Vagina (tissue), 2 donors: ENCODE results near the gene ATP2A2. TPM values are rescaled to one million over a fixed set of nuclear protein-coding genes. Genes with fewer than 3 reads are reported as not detected.
"Not testable (repeated sequence)": the region's sequence is repeated elsewhere in the genome, so short reads cannot be mapped to it uniquely, and the experiment has no call there.

Source experiments
- DNase-seq, 2 donors: peaks; one replicate each; pipeline ENCODE4 v3.0.0-alpha.2; 2017; ENCODE audit errors: extremely low spot score in 2 of 2
- H3K27ac ChIP-seq: fragments of 200-600 bp; sonication (generic); one replicate; pipeline ENCODE4 v1.5.1; 2019
- H3K27me3 ChIP-seq: fragments of 200-600 bp; sonication (generic); one replicate; pipeline ENCODE4 v1.5.1; 2019
- H3K36me3 ChIP-seq, 2 donors: fragments of 200-600 bp; sonication (generic); one replicate each; pipeline ENCODE4 v1.5.1; 2017 to 2019
- H3K4me1 ChIP-seq: fragments of 200-600 bp; sonication (generic); one replicate; pipeline ENCODE4 v1.5.1; 2019
- H3K4me3 ChIP-seq, 2 donors: fragments of 200-600 bp; sonication (generic); 1 replicate in 1 of 2; 2 replicates in 1 of 2; pipeline ENCODE4 v1.5.1; 2016 to 2019
- H3K9me3 ChIP-seq: fragments of 200-600 bp; sonication (generic); one replicate; pipeline ENCODE4 v1.5.1; 2019
- POLR2A ChIP-seq, 2 donors: fragments of 450-650 bp; IDR thresholded peaks; one replicate each; pipeline ENCODE4 v1.6.1; 2017; ENCODE audit warnings: antibody characterized with exemption in 2 of 2, mild to moderate bottlenecking in 2 of 2, moderate library complexity in 2 of 2
- POLR2AphosphoS5 ChIP-seq, 2 donors: sonication (generic); formaldehyde crosslinking; IDR thresholded peaks; one replicate each; pipeline ENCODE4 v1.9.0; 2017; ENCODE audit warnings: antibody characterized with exemption in 2 of 2, mild to moderate bottlenecking in 2 of 2, low read depth in 1 of 2; ENCODE audit not compliant: insufficient read depth in 1 of 2
- intact Hi-C: fragments of 100-400 bp; cut with DNase I; formaldehyde crosslinking; loops from one replicate; pipeline ENCODE4 v1.15.1; 2023
- total RNA-seq: library from RNA; depleted of rRNA; stranded (reverse); fragments of >200 nt; gene quantifications from one replicate; pipeline ENCODE4 v1.2.3, GENCODE V29; 2016
- TF ChIP-seq, protein P1 (sequence below), 3 experiments: fragments of 450-650 bp in 2 of 3; fragments of 200-600 bp in 1 of 3; sonication (generic) in 1 of 3; IDR thresholded peaks; one replicate each; pipeline ENCODE4 v1.5.1; 2017 to 2019; ENCODE audit warnings: antibody characterized with exemption in 3 of 3, mild to moderate bottlenecking in 2 of 3, moderate library complexity in 2 of 3

ATP2A2 gene
- total RNA-seq, 1 donor from 2014 or later = 127 TPM

DNA sequence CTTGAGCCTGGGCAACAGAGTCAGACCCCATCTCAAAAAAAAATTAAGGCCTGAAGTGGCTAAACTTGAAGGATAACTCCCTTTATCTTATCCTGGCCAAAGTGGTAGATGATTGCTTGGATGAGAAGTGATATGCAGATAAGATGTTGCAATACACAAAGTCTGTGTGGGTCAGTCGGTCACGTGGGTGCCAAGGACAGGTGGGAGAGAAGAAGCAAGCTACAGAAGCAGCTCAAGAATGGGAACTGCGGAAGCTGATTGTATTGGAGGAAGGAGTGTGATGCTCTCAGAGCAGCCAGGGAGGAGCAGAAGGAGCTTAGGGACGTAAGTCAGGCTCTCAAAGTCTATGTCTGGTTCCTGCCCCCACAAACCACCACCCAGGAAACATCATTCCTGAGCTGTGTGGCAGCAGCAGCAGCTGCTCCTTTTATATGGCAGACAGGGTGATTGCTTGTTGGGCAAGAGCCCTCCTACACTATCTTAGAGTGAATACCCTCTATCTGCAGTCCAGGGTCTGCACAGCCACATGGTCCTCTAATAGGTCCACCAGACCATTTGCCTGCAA, 54.5 kb downstream of the ATP2A2 start:
- peaks cover 28% of the 10 kb centered on the region for H3K4me1 ChIP-seq
- no peak overlapping the region for H3K4me3 ChIP-seq
- no peaks in the 10 kb centered on the region for H3K27me3 ChIP-seq
- H3K9me3 ChIP-seq = no peaks in the 10 kb centered on the region
- intact Hi-C loops = no loop called here
- H3K27ac ChIP-seq = no peak overlapping the region
- DNase-seq = peak in 1 of 2 donors; percentile 60
- TF ChIP-seq POLR2AphosphoS5 (IDR thresholded peaks at IDR 0.05; ENCODE audit: insufficient read depth in 1 of 2, low read depth in 1 of 2) (no peak), POLR2A (IDR thresholded peaks at IDR 0.05) (no peak)
- TF ChIP-seq, protein P1, sequence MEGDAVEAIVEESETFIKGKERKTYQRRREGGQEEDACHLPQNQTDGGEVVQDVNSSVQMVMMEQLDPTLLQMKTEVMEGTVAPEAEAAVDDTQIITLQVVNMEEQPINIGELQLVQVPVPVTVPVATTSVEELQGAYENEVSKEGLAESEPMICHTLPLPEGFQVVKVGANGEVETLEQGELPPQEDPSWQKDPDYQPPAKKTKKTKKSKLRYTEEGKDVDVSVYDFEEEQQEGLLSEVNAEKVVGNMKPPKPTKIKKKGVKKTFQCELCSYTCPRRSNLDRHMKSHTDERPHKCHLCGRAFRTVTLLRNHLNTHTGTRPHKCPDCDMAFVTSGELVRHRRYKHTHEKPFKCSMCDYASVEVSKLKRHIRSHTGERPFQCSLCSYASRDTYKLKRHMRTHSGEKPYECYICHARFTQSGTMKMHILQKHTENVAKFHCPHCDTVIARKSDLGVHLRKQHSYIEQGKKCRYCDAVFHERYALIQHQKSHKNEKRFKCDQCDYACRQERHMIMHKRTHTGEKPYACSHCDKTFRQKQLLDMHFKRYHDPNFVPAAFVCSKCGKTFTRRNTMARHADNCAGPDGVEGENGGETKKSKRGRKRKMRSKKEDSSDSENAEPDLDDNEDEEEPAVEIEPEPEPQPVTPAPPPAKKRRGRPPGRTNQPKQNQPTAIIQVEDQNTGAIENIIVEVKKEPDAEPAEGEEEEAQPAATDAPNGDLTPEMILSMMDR (IDR thresholded peaks at IDR 0.05) = no peak
- peaks cover 0 to 82% of the 10 kb centered on the region in 2 donors for H3K36me3 ChIP-seq

GRCh38 chr12:110337912-110338710, 57.1 kb downstream of the ATP2A2 start:
- intact Hi-C loops = no loop called here
- Histone ChIP-seq H3K27me3 (no peaks in the 10 kb centered on the region), H3K4me3 (no peak overlapping the region), H3K36me3 (peaks cover 0 to 97% of the 10 kb centered on the region in 2 donors), H3K9me3 (no peaks in the 10 kb centered on the region), H3K4me1 (peaks cover 11% of the 10 kb centered on the region), H3K27ac (no peak overlapping the region)
- peak in 1 of 2 donors; percentile 49 for DNase-seq
- no peak for TF ChIP-seq POLR2A (IDR thresholded peaks at IDR 0.05)
- TF ChIP-seq, protein P1 (IDR thresholded peaks at IDR 0.05) = no peak
- TF ChIP-seq POLR2AphosphoS5 (IDR thresholded peaks at IDR 0.05; ENCODE audit: insufficient read depth in 1 of 2, low read depth in 1 of 2) = no peak

- intact Hi-C loops = no loop called here
- peak in 1 of 2 donors; percentile 37 for DNase-seq
- Histone ChIP-seq H3K27me3 (no peaks in the 10 kb centered on the region), H3K4me1 (peaks cover 11% of the 10 kb centered on the region), H3K4me3 (no peak overlapping the region), H3K9me3 (no peaks in the 10 kb centered on the region), H3K27ac (no peak overlapping the region), H3K36me3 (peaks cover 0 to 99% of the 10 kb centered on the region in 2 donors)
- TF ChIP-seq POLR2A (IDR thresholded peaks at IDR 0.05) (no peak), POLR2AphosphoS5 (IDR thresholded peaks at IDR 0.05; ENCODE audit: insufficient read depth in 1 of 2, low read depth in 1 of 2) (no peak)
- TF ChIP-seq, protein P1 (IDR thresholded peaks at IDR 0.05) = no peak
These were observed 57.7 kb downstream of the ATP2A2 start for GRCh38 chr12:110338754-110339153.

DNA sequence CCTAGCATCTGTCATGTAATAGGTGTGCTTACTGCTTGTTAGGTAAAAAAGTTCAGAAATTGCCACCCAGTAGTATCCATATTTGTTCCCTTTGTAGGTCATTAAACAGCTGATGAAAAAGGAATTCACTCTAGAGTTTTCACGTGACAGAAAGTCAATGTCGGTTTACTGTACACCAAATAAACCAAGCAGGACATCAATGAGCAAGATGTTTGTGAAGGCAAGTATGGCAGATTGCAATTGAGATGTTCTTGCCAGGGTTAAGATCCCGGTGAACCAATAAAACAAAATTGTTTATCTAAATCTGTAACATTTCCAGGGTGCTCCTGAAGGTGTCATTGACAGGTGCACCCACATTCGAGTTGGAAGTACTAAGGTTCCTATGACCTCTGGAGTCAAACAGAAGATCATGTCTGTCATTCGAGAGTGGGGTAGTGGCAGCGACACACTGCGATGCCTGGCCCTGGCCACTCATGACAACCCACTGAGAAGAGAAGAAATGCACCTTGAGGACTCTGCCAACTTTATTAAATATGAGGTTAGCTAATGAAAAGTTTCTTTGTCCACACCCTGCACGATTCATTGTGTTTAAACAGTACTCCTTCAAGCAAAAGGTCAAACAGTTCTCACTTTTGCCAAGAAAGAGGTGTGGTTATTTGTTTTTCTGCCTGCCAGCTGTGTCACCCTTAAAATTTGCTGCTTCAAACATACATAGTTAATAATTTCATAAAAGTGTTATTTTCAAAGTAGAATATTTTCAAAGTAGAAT, 58.3 kb downstream of the ATP2A2 start:
- Histone ChIP-seq H3K9me3 (no peaks in the 10 kb centered on the region), H3K27ac (no peak overlapping the region), H3K27me3 (no peaks in the 10 kb centered on the region), H3K36me3 (peaks cover 0 to 99% of the 10 kb centered on the region in 2 donors), H3K4me1 (peaks cover 17% of the 10 kb centered on the region), H3K4me3 (no peak overlapping the region)
- intact Hi-C loops = no loop called here
- TF ChIP-seq, protein P1 (IDR thresholded peaks at IDR 0.05) = no peak
- TF ChIP-seq POLR2AphosphoS5 (IDR thresholded peaks at IDR 0.05; ENCODE audit: insufficient read depth in 1 of 2, low read depth in 1 of 2) (no peak), POLR2A (IDR thresholded peaks at IDR 0.05) (no peak)
- peak in 1 of 2 donors; percentile 40 for DNase-seq

DNA sequence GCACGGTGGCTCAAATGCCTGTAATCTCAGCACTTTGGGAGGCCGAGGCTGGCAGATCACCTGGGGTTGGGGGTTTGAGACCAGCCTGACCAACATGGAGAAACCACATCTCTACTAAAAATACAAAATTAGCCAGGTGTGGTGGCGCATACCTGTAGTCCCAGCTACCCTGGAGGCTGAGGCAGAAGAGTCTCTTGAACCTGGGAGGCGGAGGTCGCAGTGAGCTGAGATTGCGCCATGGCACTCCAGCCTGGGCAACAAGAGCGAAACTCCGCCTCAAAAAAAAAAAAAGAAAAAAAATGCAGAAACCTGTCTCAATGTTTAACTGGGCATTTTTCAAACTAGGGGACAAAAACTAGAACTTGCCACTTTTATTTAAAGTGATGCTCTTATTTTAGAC, 59.2 kb downstream of the ATP2A2 start:
- H3K9me3 ChIP-seq, H3K27ac ChIP-seq, H3K27me3 ChIP-seq, intact Hi-C loops, DNase-seq, H3K4me3 ChIP-seq: not testable (repeated sequence)
- peaks cover 23% of the 10 kb centered on the region for H3K4me1 ChIP-seq
- peaks cover 0 to 99% of the 10 kb centered on the region in 2 donors for H3K36me3 ChIP-seq
